OCI-LY1 (cell line): ENCODE data around the gene ZMYM4.

ENCODE experiments used
- EZH2 ChIP-seq: fragments of 200-600 bp; sonication (generic), shearing (Covaris generic); IDR thresholded peaks from 2 replicates; pipeline ENCODE4 v1.8.0; 2017; ENCODE audit warnings: borderline replicate concordance, mixed run types, mild to moderate bottlenecking, antibody characterized with exemption, low read length, moderate library complexity, mixed read lengths
- TF ChIP-seq, protein P1 (sequence below): fragments of 200-600 bp; sonication (generic), shearing (Covaris generic); IDR thresholded peaks from 2 replicates; pipeline ENCODE4 v1.5.1; 2017; ENCODE audit warnings: mild to moderate bottlenecking, antibody characterized with exemption, low read length, moderate library complexity, mixed read lengths

DNA sequence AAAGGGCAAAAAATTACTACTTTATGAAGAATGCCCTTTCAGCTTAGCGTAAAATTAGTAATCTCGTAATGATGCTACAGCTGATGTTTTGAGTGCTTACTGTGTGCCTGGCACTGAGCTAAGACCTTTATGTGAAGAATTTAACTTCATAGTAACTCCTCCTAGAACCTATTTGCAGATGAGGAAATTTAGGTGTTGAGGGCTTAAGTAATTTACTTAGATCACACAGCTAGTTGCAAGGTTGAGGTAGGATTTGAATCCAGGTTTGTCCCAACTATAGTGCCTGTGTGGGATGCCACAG is 1.4 kb downstream of the ZMYM4 start:
- TF ChIP-seq, protein P1, sequence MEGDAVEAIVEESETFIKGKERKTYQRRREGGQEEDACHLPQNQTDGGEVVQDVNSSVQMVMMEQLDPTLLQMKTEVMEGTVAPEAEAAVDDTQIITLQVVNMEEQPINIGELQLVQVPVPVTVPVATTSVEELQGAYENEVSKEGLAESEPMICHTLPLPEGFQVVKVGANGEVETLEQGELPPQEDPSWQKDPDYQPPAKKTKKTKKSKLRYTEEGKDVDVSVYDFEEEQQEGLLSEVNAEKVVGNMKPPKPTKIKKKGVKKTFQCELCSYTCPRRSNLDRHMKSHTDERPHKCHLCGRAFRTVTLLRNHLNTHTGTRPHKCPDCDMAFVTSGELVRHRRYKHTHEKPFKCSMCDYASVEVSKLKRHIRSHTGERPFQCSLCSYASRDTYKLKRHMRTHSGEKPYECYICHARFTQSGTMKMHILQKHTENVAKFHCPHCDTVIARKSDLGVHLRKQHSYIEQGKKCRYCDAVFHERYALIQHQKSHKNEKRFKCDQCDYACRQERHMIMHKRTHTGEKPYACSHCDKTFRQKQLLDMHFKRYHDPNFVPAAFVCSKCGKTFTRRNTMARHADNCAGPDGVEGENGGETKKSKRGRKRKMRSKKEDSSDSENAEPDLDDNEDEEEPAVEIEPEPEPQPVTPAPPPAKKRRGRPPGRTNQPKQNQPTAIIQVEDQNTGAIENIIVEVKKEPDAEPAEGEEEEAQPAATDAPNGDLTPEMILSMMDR = no peak
- TF ChIP-seq EZH2 = no peak
